NCI-H146 treated with DMSO at 0.1 percent for 48 hours (cell line): Measurements from ENCODE around the gene ACTR8.

ENCODE experiments used
- DNase-seq: peaks from one replicate; lab custom pipeline; 2025; ENCODE audit not compliant: unreplicated experiment; lab: John Stamatoyannopoulos, UW

ACTR8 gene

GRCh38 chr3:53836084-53836872 is 45.7 kb downstream of the ACTR8 start:
- no peak for DNase-seq

- DNase-seq: no peak
These were observed 46.7 kb downstream of the ACTR8 start for GRCh38 chr3:53835257-53835656.

- DNase-seq: no peak
These were observed 47.4 kb downstream of the ACTR8 start for GRCh38 chr3:53834429-53835095.

- DNase-seq: no peak
These were observed 48.3 kb downstream of the ACTR8 start for GRCh38 chr3:53833700-53834099.

GRCh38 chr3:53833053-53833645 is 48.8 kb downstream of the ACTR8 start:
- DNase-seq: no peak

- DNase-seq: no peak
These were observed 51.0 kb downstream of the ACTR8 start for GRCh38 chr3:53830944-53831343.

- no peak for DNase-seq
These were observed 52.3 kb downstream of the ACTR8 start for GRCh38 chr3:53829605-53830004.

- DNase-seq: no peak
These were observed 53.4 kb downstream of the ACTR8 start for GRCh38 chr3:53828581-53828980.

- DNase-seq: no peak
These were observed 55.9 kb downstream of the ACTR8 start for GRCh38 chr3:53826048-53826447.

GRCh38 chr3:53824795-53825194 is 57.2 kb downstream of the ACTR8 start:
- no peak for DNase-seq

- no peak for DNase-seq
These were observed 57.8 kb downstream of the ACTR8 start for GRCh38 chr3:53823956-53824657.

- no peak for DNase-seq
These were observed 58.7 kb downstream of the ACTR8 start for GRCh38 chr3:53823026-53823955.

GRCh38 chr3:53822331-53822741 is 59.6 kb downstream of the ACTR8 start:
- DNase-seq: no peak

GRCh38 chr3:53821631-53822121 is 60.3 kb downstream of the ACTR8 start:
- DNase-seq: no peak

GRCh38 chr3:53820756-53821580 is 61.0 kb downstream of the ACTR8 start:
- DNase-seq: no peak

- DNase-seq: no peak
These were observed 61.9 kb downstream of the ACTR8 start for GRCh38 chr3:53820084-53820483.

- DNase-seq: no peak
These were observed 62.6 kb downstream of the ACTR8 start for GRCh38 chr3:53819163-53819868.

GRCh38 chr3:53818221-53819162 is 63.5 kb downstream of the ACTR8 start:
- DNase-seq: no peak
